ENCODE data around the gene EYA2.

Gene EYA2

DNA sequence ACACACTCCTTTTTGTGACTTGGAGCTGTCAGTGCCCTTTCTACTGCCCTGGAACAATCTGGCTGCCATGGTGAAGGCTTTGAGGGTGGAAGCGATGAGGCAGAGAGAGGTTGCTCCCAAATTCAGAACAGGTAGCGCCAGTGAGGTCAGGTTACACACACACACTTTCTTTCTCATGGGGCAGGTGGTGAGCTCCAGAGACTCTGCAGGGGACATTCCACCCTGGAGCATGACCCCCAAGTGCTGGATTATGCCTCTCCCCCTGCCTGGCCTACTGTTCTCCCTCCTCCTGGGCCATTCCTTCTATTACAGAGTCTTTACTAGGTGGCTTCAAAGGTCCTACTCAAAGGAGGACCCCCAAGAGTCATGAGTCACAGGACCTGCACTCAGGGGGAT is 98.0 kb downstream of the EYA2 start:
- DNase-seq (ENCODE audit: low read depth), result no peak
- TF ChIP-seq, protein P1, sequence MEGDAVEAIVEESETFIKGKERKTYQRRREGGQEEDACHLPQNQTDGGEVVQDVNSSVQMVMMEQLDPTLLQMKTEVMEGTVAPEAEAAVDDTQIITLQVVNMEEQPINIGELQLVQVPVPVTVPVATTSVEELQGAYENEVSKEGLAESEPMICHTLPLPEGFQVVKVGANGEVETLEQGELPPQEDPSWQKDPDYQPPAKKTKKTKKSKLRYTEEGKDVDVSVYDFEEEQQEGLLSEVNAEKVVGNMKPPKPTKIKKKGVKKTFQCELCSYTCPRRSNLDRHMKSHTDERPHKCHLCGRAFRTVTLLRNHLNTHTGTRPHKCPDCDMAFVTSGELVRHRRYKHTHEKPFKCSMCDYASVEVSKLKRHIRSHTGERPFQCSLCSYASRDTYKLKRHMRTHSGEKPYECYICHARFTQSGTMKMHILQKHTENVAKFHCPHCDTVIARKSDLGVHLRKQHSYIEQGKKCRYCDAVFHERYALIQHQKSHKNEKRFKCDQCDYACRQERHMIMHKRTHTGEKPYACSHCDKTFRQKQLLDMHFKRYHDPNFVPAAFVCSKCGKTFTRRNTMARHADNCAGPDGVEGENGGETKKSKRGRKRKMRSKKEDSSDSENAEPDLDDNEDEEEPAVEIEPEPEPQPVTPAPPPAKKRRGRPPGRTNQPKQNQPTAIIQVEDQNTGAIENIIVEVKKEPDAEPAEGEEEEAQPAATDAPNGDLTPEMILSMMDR (IDR thresholded peaks at IDR 0.05; ENCODE audit: control insufficient read depth, insufficient read depth, low read depth, low read length, missing control alignments), result no peak
- H3K4me3 ChIP-seq (ENCODE audit: control insufficient read depth, low read depth, low read length), result no peak overlapping the region

DNA sequence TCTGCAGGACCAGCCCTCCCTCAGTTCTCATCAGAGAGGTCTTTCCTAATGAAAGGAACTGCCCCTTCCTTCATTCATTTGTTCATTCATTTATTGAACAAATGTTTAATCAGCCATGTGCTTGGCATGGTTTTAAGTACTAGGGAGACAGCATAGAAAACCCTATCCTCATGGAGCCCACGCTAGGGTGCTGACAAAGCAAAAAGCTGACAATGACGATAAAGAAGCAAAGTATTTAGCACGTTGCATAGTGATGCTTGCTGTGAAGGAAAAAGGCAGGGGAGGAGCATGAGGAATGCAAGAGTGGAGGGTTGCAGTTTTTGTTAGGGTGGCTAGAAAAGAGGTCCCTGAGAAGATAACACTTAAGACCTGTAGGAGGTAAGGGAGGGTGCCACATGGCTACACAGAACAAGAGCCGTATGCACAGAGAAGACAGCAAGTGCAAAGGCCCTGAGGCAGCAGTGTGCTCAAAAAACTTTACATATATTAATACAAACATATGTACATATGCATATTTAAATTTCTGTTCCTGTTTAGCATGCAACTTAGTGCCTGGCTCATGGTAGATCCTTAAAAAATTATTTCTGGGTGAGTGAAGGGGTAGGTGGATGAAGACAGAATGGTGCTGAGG is 98.9 kb downstream of the EYA2 start:
- H3K4me3 ChIP-seq (ENCODE audit: control insufficient read depth, low read depth, low read length), result no peak overlapping the region
- no peak for DNase-seq (ENCODE audit: low read depth)
- TF ChIP-seq, protein P1 (IDR thresholded peaks at IDR 0.05; ENCODE audit: control insufficient read depth, insufficient read depth, low read depth, low read length, missing control alignments), result no peak

DNA sequence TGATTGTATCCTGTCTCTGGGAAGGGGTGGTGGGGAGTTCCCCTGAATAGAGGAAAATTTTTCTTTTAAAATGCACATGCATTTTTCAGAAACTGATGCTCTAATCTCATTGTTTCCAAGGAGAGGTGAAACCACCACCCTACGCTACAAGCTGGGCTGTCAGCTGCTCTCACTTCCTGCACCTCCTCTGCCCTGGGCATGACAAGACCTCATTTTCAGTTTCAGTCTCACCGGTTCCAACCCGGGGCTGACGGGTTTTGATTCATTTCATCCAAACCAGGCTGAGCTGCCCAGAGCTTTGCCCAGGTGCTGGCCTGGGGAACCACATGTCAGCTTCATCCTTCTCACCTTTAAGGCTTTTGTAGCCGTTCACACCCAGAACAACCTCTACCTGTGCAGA is 99.7 kb downstream of the EYA2 start:
- H3K4me3 ChIP-seq (ENCODE audit: control insufficient read depth, low read depth, low read length), result no peak overlapping the region
- TF ChIP-seq, protein P1 (IDR thresholded peaks at IDR 0.05; ENCODE audit: control insufficient read depth, insufficient read depth, low read depth, low read length, missing control alignments), result no peak
- no peak for DNase-seq (ENCODE audit: low read depth)

DNA sequence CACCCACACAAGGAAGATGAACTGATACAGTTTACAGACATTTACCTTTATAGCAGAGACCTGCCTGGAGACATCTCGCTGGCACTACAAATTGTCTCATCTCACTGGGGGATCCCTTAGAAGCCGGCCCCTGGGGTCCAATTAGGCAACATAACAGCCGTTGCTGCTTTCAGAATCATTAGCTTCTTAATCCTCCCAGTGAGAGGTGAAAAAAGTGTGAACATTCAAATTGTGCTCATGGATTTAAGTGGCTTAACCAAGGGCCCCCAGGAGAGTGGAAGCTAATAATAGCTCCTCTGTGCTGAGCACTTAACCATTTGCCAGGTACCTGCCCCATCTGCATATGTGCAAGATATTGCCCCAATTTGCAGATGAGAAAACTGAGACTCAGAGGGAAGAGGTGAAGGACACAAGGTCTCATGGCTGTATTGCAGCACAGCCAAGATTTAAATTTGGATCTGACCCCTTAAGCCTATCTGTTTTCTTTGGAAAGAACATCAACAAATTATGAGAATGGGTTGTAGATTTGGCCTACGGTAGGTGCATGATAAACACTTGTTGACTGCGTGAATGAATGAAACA is 101.0 kb downstream of the EYA2 start:
- H3K4me3 ChIP-seq (ENCODE audit: control insufficient read depth, low read depth, low read length), result no peak overlapping the region
- no peak for DNase-seq (ENCODE audit: low read depth)
- TF ChIP-seq, protein P1 (IDR thresholded peaks at IDR 0.05; ENCODE audit: control insufficient read depth, insufficient read depth, low read depth, low read length, missing control alignments), result no peak

DNA sequence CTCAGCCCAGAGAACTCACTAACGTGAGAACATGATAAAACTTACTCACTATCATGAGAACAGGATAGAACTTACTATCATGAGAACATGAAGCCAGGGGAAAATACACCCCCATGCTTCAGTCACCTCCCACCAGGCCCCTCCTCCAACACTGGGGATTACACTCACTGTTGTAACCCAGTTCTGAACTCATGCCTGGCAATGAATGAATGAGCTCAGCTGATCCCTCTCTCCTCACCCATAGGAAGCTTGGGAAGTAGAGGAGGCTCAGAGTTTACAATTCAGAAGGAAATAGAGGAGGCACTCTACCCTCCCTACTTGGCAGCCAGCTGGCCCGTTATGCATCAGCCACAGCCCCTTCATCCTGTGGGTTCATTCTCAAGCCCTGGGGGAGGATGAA is 102.5 kb downstream of the EYA2 start:
- TF ChIP-seq, protein P1 (IDR thresholded peaks at IDR 0.05; ENCODE audit: control insufficient read depth, insufficient read depth, low read depth, low read length, missing control alignments), result no peak
- no peak for DNase-seq (ENCODE audit: low read depth)
- no peak overlapping the region for H3K4me3 ChIP-seq (ENCODE audit: control insufficient read depth, low read depth, low read length)

DNA sequence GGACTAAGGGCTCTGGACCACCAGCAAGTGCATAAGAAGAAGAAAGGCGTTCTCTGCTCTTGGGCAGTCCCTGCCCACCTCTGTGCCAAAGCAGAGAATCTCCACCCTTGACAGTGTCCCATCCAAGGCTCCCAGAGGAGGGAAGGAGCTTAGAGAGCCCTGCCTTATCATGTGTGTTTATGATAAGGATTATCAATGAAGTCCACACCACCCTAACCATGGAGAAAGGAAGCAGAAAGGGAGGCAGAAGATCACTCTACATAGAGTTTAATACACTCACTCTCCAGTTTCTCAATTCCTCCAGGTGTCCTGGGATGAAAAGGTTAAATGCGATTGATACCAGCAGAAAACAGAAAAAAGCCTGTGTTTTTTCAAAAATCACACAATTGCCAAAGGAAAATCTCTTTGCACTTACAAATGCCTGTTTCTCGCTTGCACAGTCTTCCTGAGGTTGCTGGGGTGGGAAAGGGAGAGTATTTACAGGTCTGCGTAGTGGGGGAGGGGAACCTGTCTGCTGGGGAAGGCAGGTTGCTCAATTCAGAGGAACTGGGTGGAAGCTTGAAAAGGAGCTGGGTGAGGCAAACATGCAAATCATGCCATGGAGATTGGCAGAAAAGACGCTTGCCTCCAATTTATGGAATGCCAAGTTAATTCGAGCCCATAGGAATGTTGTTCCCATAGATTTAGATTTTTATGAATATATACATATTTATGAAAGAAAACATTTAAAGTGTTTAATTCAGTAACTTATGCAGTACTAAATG is 104.0 kb downstream of the EYA2 start:
- no peak for DNase-seq (ENCODE audit: low read depth)
- TF ChIP-seq, protein P1 (IDR thresholded peaks at IDR 0.05; ENCODE audit: control insufficient read depth, insufficient read depth, low read depth, low read length, missing control alignments), result no peak
- no peak overlapping the region for H3K4me3 ChIP-seq (ENCODE audit: control insufficient read depth, low read depth, low read length)
